ENCODE data around the gene DNMT1.

DNA sequence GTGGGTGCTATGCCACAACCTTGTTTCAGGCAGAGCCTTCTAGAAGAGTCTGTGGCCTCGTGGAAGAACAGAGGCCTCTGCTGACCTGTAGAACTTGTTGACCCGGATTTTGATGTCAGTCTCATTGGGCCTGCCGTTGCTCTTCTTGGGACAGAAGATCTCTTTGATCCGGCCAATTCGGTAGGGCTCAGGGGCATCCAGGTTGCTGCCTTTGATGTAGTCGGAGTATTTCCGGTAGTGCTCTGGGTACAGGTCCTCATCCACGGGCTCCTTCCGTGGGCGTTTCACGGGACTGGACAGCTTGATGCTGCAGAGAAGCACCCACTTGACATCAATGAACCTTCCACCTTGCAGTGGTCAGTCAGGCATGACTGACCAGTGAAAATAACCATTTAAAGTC lies 51.1 kb downstream of the DNMT1 start:
- no peak for TF ChIP-seq POLR2A (IDR thresholded peaks at IDR 0.05)
- no peak for TF ChIP-seq EP300 (IDR thresholded peaks at IDR 0.05)
- no peak for TF ChIP-seq CTCF (IDR thresholded peaks at IDR 0.05)
- TF ChIP-seq POLR2AphosphoS5 (IDR thresholded peaks at IDR 0.05) = no peak
